ENCODE data around the gene KCNJ4. TPM values are rescaled to one million over a fixed set of nuclear protein-coding genes. Genes with fewer than 3 reads are reported as not detected.

Gene KCNJ4
- total RNA-seq, 4 donors from 2014 or later, result 0.28 to 0.84 TPM; not detected in 2

GRCh38 chr22:38456841-38457699, 2.1 kb upstream of the KCNJ4 start:
- ATAC-seq (ENCODE audit: low FRiP score), result no peak
- no peak for DNase-seq (ENCODE audit: low spot score)
- no peak for TF ChIP-seq CTCF (IDR thresholded peaks at IDR 0.05)

- DNase-seq (ENCODE audit: low spot score) (no peak), ATAC-seq (ENCODE audit: low FRiP score) (no peak)
- no peak for TF ChIP-seq CTCF (IDR thresholded peaks at IDR 0.05)
These were observed 1.4 kb upstream of the KCNJ4 start for GRCh38 chr22:38456272-38456835.

GRCh38 chr22:38455530-38456271, 702 bp upstream of the KCNJ4 start:
- ATAC-seq (ENCODE audit: low FRiP score) (peak; percentile 35), DNase-seq (ENCODE audit: low spot score) (no peak)
- no peak for TF ChIP-seq CTCF (IDR thresholded peaks at IDR 0.05)

- ATAC-seq (ENCODE audit: low FRiP score) (peak; percentile 8), DNase-seq (ENCODE audit: low spot score) (no peak)
- TF ChIP-seq CTCF (IDR thresholded peaks at IDR 0.05), result no peak
These were observed 485 bp downstream of the KCNJ4 start for GRCh38 chr22:38454353-38455075.

GRCh38 chr22:38453996-38454352, 1.0 kb downstream of the KCNJ4 start:
- TF ChIP-seq CTCF (IDR thresholded peaks at IDR 0.05), result no peak
- ATAC-seq (ENCODE audit: low FRiP score), result no peak
- DNase-seq (ENCODE audit: low spot score), result no peak

GRCh38 chr22:38453066-38453672, 1.8 kb downstream of the KCNJ4 start:
- no peak for DNase-seq (ENCODE audit: low spot score)
- no peak for ATAC-seq (ENCODE audit: low FRiP score)
- TF ChIP-seq CTCF (IDR thresholded peaks at IDR 0.05), result no peak
